Psoas muscle (tissue), 8 donors: ENCODE measurements around the gene WNT5B. TPM values are rescaled to one million over a fixed set of nuclear protein-coding genes. Genes with fewer than 3 reads are reported as not detected.

Experiments
- ATAC-seq, 4 donors: fragments of 200-7000 bp; cut with Tn5 transposase; one replicate each; pipeline ENCODE4 v1.9.1; 2020; ENCODE audit warnings: moderate library complexity in 3 of 4, mild to moderate bottlenecking in 2 of 4
- DNase-seq, 2 donors: peaks; one replicate each; pipeline ENCODE4 v3.0.0-alpha.2; 2020
- H3K27ac ChIP-seq: fragments of 200-600 bp; one replicate; pipeline ENCODE4 v1.8.0; 2022
- H3K27me3 ChIP-seq, 3 donors: fragments of 200-600 bp in 1 of 3; one replicate each; pipeline versions ENCODE4 v1.6.1 to v1.8.0; 2013 to 2022; ENCODE audit warnings: low read length in 2 of 3, mild to moderate bottlenecking in 2 of 3, moderate library complexity in 1 of 3; ENCODE audit not compliant: insufficient read depth in 3 of 3
- H3K36me3 ChIP-seq, 2 donors: fragments of 200-600 bp in 1 of 2; one replicate each; pipeline versions ENCODE4 v1.6.1 to v1.8.0; 2013 to 2022; ENCODE audit warnings: low read depth in 1 of 2, mild to moderate bottlenecking in 1 of 2, moderate library complexity in 1 of 2; ENCODE audit not compliant: insufficient read depth in 1 of 2
- H3K4me1 ChIP-seq: fragments of 200-600 bp; one replicate; pipeline ENCODE4 v1.8.0; 2022
- H3K4me3 ChIP-seq: fragments of 200-600 bp; one replicate; pipeline ENCODE4 v1.8.0; 2022; ENCODE audit warnings: mild to moderate bottlenecking
- H3K9me3 ChIP-seq: fragments of 200-600 bp; one replicate; pipeline ENCODE4 v1.8.0; 2022
- WGBS, 3 donors: extraction: QIAGEN DNeasy Blood & Tissue Kit; methylation state at CpG; one replicate each; pipeline versions ENCODE4 v1.1.6 to v1.1.7; 2013; 5-methylcytosine and 5-hydroxymethylcytosine counted together
- intact Hi-C, 2 donors: fragments of 100-400 bp; cut with DNase I; formaldehyde crosslinking; loops; one replicate each; pipeline versions ENCODE4 v1.11.0 to v1.14.2; 2022
- polyA plus RNA-seq, 3 donors: library from polyadenylated mRNA; stranded (reverse); fragments of 200-250 nt; gene quantifications; one replicate each; pipeline ENCODE4 v1.2.3, GENCODE V29; 2013
- total RNA-seq, 4 donors: library from RNA; stranded (reverse); fragmentation: NEBNext Ultra II Directional in 2 of 4; extraction: Animal tissue kit (Norgen Biotek cat#: 25700) in 2 of 4; gene quantifications; one replicate each; pipeline versions ENCODE4 v1.2.1 to v1.2.4, GENCODE V29; 2021 to 2023
- TF ChIP-seq, protein P1 (sequence below): fragments of 200-600 bp; IDR thresholded peaks from one replicate; pipeline ENCODE4 v1.8.0; 2022; ENCODE audit warnings: antibody characterized with exemption
- donor health status: healthy with polysubstance abuse.
- donor health status: DM: no; HTN: no; CAD: no; lungs with moderate emphysema.
- donor health status: Bipolar disorder and iron deficiency.
- donor health status: healthy.
- donor health status: DM: yes; HTN: yes; CAD: no.
- donor health status: DM: no; HTN: no; CAD: no.
- donor health status: DM: no; HTN: no; CAD: no.
- donor health status: DM: yes; HTN: yes; CAD: no.

The WNT5B gene
- total and polyA plus RNA-seq, 7 donors: 0.43 to 4.8 (median 0.80) TPM

DNA sequence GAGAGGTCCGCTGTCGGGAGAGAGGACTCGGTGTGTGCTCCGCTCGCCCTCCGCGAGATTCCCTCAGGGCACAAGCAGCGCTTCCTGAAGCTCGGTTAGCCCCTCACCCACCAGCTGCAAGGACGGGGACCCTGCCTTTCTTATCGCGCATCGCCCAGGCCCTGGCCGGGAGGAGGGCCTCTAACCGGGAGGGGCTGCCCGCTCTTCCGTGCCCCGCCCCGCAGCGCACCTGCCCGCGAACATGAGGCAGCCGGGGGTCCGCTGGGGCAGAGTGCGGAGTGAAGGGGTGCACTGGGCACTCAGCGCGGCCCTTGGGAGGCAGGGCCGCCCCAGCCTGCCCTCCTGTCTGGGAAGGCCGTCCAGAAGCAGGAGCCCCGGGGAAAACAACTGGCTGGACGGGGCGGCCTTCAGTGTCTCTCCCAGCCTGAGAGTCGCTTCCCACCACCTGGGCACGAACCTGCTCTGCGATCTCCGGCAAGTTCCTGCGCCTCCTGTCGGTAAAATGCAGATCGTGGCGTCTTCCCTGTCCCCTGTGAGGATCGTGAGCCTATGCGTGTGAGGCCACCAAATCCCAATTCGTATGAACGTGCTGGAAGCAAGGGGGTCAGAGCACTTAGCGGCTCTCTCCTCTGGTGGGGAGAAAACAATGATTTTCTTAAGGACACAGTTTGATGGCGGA, 33.9 kb downstream of the WNT5B start:
- no peak for ATAC-seq
- TF ChIP-seq, protein P1, sequence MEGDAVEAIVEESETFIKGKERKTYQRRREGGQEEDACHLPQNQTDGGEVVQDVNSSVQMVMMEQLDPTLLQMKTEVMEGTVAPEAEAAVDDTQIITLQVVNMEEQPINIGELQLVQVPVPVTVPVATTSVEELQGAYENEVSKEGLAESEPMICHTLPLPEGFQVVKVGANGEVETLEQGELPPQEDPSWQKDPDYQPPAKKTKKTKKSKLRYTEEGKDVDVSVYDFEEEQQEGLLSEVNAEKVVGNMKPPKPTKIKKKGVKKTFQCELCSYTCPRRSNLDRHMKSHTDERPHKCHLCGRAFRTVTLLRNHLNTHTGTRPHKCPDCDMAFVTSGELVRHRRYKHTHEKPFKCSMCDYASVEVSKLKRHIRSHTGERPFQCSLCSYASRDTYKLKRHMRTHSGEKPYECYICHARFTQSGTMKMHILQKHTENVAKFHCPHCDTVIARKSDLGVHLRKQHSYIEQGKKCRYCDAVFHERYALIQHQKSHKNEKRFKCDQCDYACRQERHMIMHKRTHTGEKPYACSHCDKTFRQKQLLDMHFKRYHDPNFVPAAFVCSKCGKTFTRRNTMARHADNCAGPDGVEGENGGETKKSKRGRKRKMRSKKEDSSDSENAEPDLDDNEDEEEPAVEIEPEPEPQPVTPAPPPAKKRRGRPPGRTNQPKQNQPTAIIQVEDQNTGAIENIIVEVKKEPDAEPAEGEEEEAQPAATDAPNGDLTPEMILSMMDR: peak; percentile 8
- H3K36me3 ChIP-seq: no peaks in the 10 kb centered on the region
- WGBS, 3 donors: 20 to 23% (median 21%) methylated on average over 39 to 46 of the region's 46 CpGs
- no peak for DNase-seq
- peaks cover 0 to 3% (median 0%) of the 10 kb centered on the region in 3 donors for H3K27me3 ChIP-seq
- peak overlapping the region; percentile 36 for H3K27ac ChIP-seq
- H3K4me1 ChIP-seq: peaks cover 24% of the 10 kb centered on the region
- peak overlapping the region; percentile 30 for H3K4me3 ChIP-seq
- intact Hi-C loops: no loop called here
- no peaks in the 10 kb centered on the region for H3K9me3 ChIP-seq

DNA sequence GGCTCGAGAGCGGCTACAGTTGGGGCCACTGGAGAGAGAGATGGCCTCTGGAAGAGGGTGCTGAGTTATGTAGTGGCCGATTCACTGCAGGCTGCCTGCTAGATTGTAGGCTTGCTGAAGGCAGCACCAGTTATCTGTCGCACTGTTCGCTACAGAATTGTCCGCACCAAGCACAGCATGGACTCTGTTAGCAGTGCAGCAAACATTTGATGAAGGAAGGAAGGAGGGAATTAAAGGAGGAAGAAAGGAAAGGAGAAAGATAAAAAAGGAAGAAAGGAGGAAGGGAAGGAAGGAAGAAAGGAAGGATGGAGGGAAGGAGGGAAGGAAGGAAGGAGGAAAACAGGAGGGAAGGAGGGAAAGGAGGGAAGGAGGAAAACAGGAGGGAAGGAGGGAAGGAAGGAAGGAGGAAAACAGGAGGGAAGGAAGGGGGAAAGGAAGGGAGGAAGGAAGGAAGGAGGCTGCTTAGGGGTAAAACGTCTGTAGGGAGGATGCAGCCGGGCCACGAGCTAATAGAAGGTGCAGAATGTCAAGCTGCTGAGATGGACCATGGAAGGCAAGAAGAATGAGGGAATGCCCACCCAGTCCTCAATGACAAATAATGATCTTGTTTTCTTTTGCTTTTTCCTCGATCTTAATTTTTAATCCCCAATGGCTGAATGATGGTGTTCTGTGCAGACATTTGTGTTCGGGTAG, 34.6 kb downstream of the WNT5B start:
- peaks cover 0 to 3% (median 0%) of the 10 kb centered on the region in 3 donors for H3K27me3 ChIP-seq
- ATAC-seq: no peak
- intact Hi-C loops: no loop called here
- H3K36me3 ChIP-seq: no peaks in the 10 kb centered on the region
- WGBS, 3 donors: 83 to 90% (median 86%) methylated on average over 11 of the region's 11 CpGs
- DNase-seq: no peak
- no peak overlapping the region for H3K4me3 ChIP-seq
- H3K4me1 ChIP-seq: peaks cover 17% of the 10 kb centered on the region
- H3K9me3 ChIP-seq: no peaks in the 10 kb centered on the region
- TF ChIP-seq, protein P1: no peak
- no peak overlapping the region for H3K27ac ChIP-seq

DNA sequence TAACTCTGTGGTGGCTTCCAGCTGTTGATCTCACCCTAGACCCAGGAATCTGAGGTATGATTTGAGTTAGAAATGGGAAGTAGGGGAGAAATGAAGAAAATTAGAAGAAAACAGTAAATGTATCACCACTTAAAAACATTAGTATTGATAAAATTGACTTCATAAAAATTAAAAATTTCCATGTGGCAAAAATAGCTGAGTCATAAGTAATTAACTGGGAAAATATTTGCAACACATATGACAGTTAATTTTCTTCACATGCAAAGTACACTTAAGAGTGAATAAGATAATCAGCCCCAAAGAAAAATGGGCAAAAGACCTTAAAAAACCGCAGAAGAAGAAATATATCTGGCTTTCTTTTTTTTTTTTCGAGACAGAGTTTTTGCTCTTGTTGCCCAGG, 36.3 kb downstream of the WNT5B start:
- H3K9me3 ChIP-seq: no peaks in the 10 kb centered on the region
- ATAC-seq (no peak), DNase-seq (no peak)
- H3K36me3 ChIP-seq: no peaks in the 10 kb centered on the region
- peaks cover 12% of the 10 kb centered on the region for H3K4me1 ChIP-seq
- H3K27me3 ChIP-seq: peaks cover 0 to 3% (median 0%) of the 10 kb centered on the region in 3 donors
- H3K27ac ChIP-seq: no peak overlapping the region
- H3K4me3 ChIP-seq: no peak overlapping the region
- intact Hi-C loops: no loop called here
- TF ChIP-seq, protein P1: no peak
- WGBS, 3 donors: 85 to 91% (median 91%) methylated on average over 2 of the region's 2 CpGs

DNA sequence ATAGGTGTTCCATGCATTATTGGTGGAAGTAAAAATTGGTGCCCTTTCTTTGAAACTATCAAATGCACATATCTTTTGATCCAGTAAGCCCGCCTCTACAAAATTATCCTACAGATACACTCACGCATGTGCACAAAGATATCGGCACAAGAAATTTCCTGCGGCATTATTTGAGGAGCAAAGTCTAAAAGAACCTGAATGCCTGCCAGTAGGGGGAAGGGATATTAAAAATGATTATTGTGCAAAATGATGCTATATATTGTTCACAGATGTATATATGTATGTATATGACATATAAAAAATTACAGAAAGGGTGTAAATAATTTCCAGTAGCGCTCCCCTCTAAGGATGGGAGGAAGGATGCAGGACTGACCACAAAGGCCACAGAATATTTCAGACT, 37.2 kb downstream of the WNT5B start:
- intact Hi-C loops: no loop called here
- peaks cover 0 to 5% (median 0%) of the 10 kb centered on the region in 3 donors for H3K27me3 ChIP-seq
- ATAC-seq (no peak), DNase-seq (no peak)
- no peak overlapping the region for H3K4me3 ChIP-seq
- TF ChIP-seq, protein P1: no peak
- no peaks in the 10 kb centered on the region for H3K36me3 ChIP-seq
- no peaks in the 10 kb centered on the region for H3K9me3 ChIP-seq
- WGBS, 3 donors: 72 to 73% (median 73%) methylated on average over 5 of the region's 5 CpGs
- H3K27ac ChIP-seq: no peak overlapping the region
- H3K4me1 ChIP-seq: peaks cover 6% of the 10 kb centered on the region
